Spleen (tissue), 7 donors: ENCODE data around the gene APBA3.

Source experiments
- CTCF ChIP-seq, 11 experiments: fragments of 200-600 bp in 7 of 11; fragments of 450-650 bp in 4 of 11; sonication (generic) in 4 of 11; IDR thresholded peaks in 8 of 11; conservative IDR thresholded peaks in 3 of 11; 1 replicate in 7 of 11; 2 replicates in 4 of 11; pipeline versions ENCODE4 v1.4.0 to v1.8.0; 2016 to 2021; ENCODE audit warnings: antibody characterized with exemption in 11 of 11, inconsistent platforms in 4 of 11, mild to moderate bottlenecking in 1 of 11
- POLR2A ChIP-seq, 3 donors: fragments of 450-650 bp; IDR thresholded peaks; one replicate each; pipeline ENCODE4 v1.5.1; 2017; ENCODE audit warnings: antibody characterized with exemption in 3 of 3, mild to moderate bottlenecking in 1 of 3
- donor health status: DM: no; HTN: no; CAD: no; lungs with moderate emphysema.
- donor health status: DM: no; HTN: no; CAD: no.
- donor health status: DM: no; HTN: no; CAD: no.

- TF ChIP-seq CTCF (IDR thresholded peaks at IDR 0.05 in 8 of 11, conservative IDR thresholded peaks at IDR 0.05 in 3 of 11) (no peak), POLR2A (IDR thresholded peaks at IDR 0.05) (no peak)
Measured at GRCh38 chr19:3782330-3782729, 20.8 kb upstream of the APBA3 start.
